HL-60 (cell line): ENCODE measurements around the gene SLC12A8.

Experiments used
- DNase-seq, 2 experiments: peaks; one replicate each; pipeline ENCODE4 v3.0.0-alpha.2; 2010 to 2020; ENCODE audit warnings: low read depth in 1 of 2, low spot score in 1 of 2
- H3K27ac ChIP-seq: fragments of 250-450 bp; sonication (Bioruptor Pico); replicated peaks from 2 replicates; pipeline ENCODE4 v1.5.1; 2020; ENCODE audit warnings: mild to moderate bottlenecking, moderate library complexity
- H3K27me3 ChIP-seq: fragments of 250-450 bp; sonication (Bioruptor Pico); 2 replicates; pipeline ENCODE4 v1.5.1; 2021; ENCODE audit warnings: mild to moderate bottlenecking, moderate library complexity; ENCODE audit not compliant: insufficient read depth, poor library complexity, severe bottlenecking
- H3K4me3 ChIP-seq: replicated peaks from 2 replicates; pipeline ENCODE4 v1.5.1; 2011; ENCODE audit warnings: mild to moderate bottlenecking, control low read depth, low read length; ENCODE audit not compliant: insufficient read depth
- GABPA ChIP-seq: IDR thresholded peaks from 2 replicates; pipeline ENCODE4 v1.6.1; 2012; ENCODE audit warnings: low read depth
- POLR2AphosphoS5 ChIP-seq: IDR thresholded peaks from 2 replicates; pipeline ENCODE4 v1.6.1; 2012; ENCODE audit warnings: low read depth
- SPI1 ChIP-seq: IDR thresholded peaks from 2 replicates; pipeline ENCODE4 v1.6.1; 2012; ENCODE audit warnings: low read depth, mild to moderate bottlenecking, borderline replicate concordance
- TF ChIP-seq, protein P1 (sequence below): IDR thresholded peaks from one replicate; pipeline ENCODE4 v1.5.1; 2011; ENCODE audit warnings: low read length, control low read depth, inconsistent platforms; ENCODE audit not compliant: insufficient read depth
- TF ChIP-seq, protein P2 (sequence below): IDR thresholded peaks from 2 replicates; pipeline ENCODE4 v1.6.1; 2012; ENCODE audit warnings: low read depth; ENCODE audit not compliant: insufficient replicate concordance

Gene SLC12A8

DNA sequence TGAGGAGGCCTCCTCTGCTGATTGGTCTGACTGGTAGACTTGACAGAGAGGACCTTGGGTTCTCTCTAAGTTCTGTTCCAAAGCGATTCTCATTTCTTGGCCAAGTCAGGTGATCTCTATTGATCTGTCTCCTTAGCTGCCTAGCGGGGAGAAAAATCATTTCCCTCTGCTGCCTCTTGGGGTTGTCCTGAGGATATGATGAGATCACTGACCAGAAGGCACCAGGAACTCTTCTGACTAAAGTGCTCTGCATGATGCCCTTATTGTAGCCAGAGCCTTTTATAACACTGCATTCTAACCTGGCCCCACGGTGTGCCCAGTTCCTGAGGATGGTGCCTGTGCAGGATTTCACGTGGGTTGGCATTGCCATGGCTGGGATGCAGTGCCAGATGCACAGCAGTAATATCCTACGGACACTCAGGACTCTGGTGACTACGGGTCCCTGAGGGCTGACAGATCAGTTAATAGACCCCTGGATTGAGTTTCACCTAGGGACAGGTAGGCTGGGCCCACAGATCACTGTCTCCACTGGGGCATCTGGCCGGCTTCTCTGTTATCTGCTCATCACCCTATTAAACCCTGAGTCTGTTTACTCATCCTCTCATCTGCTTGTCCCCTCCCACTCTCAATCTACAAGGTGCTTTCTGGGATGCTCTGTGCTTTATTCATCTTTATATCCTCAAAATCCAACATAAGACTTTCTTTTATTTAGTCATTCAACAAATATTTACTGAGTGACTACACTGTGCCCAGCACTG, 152.9 kb downstream of the SLC12A8 start:
- TF ChIP-seq, protein P1, sequence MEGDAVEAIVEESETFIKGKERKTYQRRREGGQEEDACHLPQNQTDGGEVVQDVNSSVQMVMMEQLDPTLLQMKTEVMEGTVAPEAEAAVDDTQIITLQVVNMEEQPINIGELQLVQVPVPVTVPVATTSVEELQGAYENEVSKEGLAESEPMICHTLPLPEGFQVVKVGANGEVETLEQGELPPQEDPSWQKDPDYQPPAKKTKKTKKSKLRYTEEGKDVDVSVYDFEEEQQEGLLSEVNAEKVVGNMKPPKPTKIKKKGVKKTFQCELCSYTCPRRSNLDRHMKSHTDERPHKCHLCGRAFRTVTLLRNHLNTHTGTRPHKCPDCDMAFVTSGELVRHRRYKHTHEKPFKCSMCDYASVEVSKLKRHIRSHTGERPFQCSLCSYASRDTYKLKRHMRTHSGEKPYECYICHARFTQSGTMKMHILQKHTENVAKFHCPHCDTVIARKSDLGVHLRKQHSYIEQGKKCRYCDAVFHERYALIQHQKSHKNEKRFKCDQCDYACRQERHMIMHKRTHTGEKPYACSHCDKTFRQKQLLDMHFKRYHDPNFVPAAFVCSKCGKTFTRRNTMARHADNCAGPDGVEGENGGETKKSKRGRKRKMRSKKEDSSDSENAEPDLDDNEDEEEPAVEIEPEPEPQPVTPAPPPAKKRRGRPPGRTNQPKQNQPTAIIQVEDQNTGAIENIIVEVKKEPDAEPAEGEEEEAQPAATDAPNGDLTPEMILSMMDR: no peak
- TF ChIP-seq SPI1: no peak
- TF ChIP-seq POLR2AphosphoS5: no peak
- TF ChIP-seq GABPA: no peak
- TF ChIP-seq, protein P2, sequence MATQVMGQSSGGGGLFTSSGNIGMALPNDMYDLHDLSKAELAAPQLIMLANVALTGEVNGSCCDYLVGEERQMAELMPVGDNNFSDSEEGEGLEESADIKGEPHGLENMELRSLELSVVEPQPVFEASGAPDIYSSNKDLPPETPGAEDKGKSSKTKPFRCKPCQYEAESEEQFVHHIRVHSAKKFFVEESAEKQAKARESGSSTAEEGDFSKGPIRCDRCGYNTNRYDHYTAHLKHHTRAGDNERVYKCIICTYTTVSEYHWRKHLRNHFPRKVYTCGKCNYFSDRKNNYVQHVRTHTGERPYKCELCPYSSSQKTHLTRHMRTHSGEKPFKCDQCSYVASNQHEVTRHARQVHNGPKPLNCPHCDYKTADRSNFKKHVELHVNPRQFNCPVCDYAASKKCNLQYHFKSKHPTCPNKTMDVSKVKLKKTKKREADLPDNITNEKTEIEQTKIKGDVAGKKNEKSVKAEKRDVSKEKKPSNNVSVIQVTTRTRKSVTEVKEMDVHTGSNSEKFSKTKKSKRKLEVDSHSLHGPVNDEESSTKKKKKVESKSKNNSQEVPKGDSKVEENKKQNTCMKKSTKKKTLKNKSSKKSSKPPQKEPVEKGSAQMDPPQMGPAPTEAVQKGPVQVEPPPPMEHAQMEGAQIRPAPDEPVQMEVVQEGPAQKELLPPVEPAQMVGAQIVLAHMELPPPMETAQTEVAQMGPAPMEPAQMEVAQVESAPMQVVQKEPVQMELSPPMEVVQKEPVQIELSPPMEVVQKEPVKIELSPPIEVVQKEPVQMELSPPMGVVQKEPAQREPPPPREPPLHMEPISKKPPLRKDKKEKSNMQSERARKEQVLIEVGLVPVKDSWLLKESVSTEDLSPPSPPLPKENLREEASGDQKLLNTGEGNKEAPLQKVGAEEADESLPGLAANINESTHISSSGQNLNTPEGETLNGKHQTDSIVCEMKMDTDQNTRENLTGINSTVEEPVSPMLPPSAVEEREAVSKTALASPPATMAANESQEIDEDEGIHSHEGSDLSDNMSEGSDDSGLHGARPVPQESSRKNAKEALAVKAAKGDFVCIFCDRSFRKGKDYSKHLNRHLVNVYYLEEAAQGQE: no peak
- Histone ChIP-seq H3K4me3 (no peak overlapping the region), H3K27me3 (peaks cover 24% of the 10 kb centered on the region), H3K27ac (no peak overlapping the region)
- DNase-seq: no peak

DNA sequence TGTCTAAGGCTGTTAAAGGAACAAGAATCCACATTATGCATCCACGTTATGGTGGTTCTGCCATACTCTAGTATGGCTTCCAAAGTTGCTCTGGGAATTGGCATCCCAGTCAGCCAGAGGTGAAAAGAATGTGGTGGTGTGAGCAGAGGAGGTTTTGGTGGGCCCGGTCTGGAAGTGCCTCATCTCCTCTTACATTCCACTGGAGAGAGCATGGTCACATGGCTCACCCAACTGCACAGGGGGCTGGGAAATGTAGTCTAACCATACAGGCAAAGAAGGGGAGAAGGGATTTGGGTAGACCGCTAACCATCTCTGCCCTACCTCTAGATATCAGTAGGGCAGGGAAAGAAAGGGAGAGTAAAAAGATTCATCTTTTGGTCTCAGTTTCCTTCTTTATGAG, 153.6 kb downstream of the SLC12A8 start:
- peaks cover 31% of the 10 kb centered on the region for H3K27me3 ChIP-seq
- TF ChIP-seq GABPA: no peak
- TF ChIP-seq, protein P2: no peak
- no peak for TF ChIP-seq SPI1
- TF ChIP-seq, protein P1: no peak
- TF ChIP-seq POLR2AphosphoS5: no peak
- DNase-seq: no peak
- H3K27ac ChIP-seq: no peak overlapping the region
- H3K4me3 ChIP-seq: no peak overlapping the region

DNA sequence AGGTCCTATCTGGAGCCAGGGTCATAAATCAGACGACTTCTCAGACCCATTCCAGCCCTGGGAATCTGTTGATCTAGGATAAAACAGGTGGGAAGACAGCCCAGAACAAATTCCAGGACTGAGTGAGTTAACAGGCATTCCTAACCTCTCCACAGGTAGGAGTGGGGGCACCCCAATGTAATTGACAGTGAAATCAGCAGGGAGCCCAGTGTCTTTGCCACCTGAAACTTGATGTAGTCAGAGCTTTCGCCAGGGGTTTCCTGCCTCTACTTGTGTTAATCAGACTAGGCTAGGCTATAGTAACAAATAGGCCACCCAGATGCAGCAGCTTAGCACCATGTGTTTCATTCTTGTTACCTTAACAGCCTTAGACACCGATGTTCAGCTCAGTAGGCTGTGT, 154.0 kb downstream of the SLC12A8 start:
- Histone ChIP-seq H3K27ac (no peak overlapping the region), H3K4me3 (no peak overlapping the region), H3K27me3 (peaks cover 31% of the 10 kb centered on the region)
- no peak for DNase-seq
- TF ChIP-seq SPI1 (no peak), GABPA (no peak)
- TF ChIP-seq, protein P1: no peak
- TF ChIP-seq, protein P2: no peak
